Smooth muscle cell (in vitro differentiated cells): Measurements from ENCODE around the gene LILRA2. TPM values are rescaled to one million over a fixed set of nuclear protein-coding genes. Genes with fewer than 3 reads are reported as not detected.
"Not testable (repeated sequence)": the region's sequence is repeated elsewhere in the genome, so short reads cannot be mapped to it uniquely, and the experiment has no call there.

Experiments used
- DNase-seq: peaks from one replicate; lab custom pipeline; 2025; ENCODE audit not compliant: unreplicated experiment; lab: John Stamatoyannopoulos, UW
- H2AFZ ChIP-seq: fragments of 200-600 bp; sonication (generic); 2 replicates; pipeline ENCODE4 v1.6.0; 2016; ENCODE audit warnings: antibody characterized with exemption, low read depth, mild to moderate bottlenecking
- H3F3A ChIP-seq: fragments of 200-600 bp; sonication (generic); 2 replicates; pipeline ENCODE4 v1.6.0; 2017; ENCODE audit warnings: antibody characterized with exemption, low read depth
- H3K27ac ChIP-seq: fragments of 200-600 bp; sonication (generic); 2 replicates; pipeline ENCODE4 v1.5.1; 2016; ENCODE audit warnings: low read depth, mild to moderate bottlenecking
- H3K27me3 ChIP-seq: fragments of 200-600 bp; sonication (generic); 2 replicates; pipeline ENCODE4 v1.6.1; 2016; ENCODE audit warnings: low read depth, mild to moderate bottlenecking
- H3K36me3 ChIP-seq: fragments of 200-600 bp; sonication (generic); 2 replicates; pipeline ENCODE4 v1.5.1; 2016; ENCODE audit warnings: low read depth
- H3K4me1 ChIP-seq: fragments of 200-600 bp; sonication (generic); 2 replicates; pipeline ENCODE4 v1.5.1; 2016; ENCODE audit warnings: low read depth
- H3K4me2 ChIP-seq: fragments of 200-600 bp; sonication (generic); 2 replicates; pipeline ENCODE4 v1.6.0; 2016; ENCODE audit warnings: mild to moderate bottlenecking
- H3K4me3 ChIP-seq: fragments of 200-600 bp; sonication (generic); 2 replicates; pipeline ENCODE4 v1.5.1; 2016; ENCODE audit warnings: mild to moderate bottlenecking
- H3K79me2 ChIP-seq: fragments of 200-600 bp; sonication (generic); 2 replicates; pipeline ENCODE4 v1.6.0; 2016; ENCODE audit warnings: low read depth, mild to moderate bottlenecking
- H3K9ac ChIP-seq: fragments of 200-600 bp; sonication (generic); 2 replicates; pipeline ENCODE4 v1.6.0; 2016; ENCODE audit warnings: low read depth
- H3K9me3 ChIP-seq: fragments of 200-600 bp; sonication (generic); replicated peaks from 2 replicates; pipeline ENCODE4 v1.5.1; 2016; ENCODE audit warnings: low read depth
- H4K20me1 ChIP-seq: fragments of 200-600 bp; sonication (generic); 2 replicates; pipeline ENCODE4 v1.6.0; 2016; ENCODE audit warnings: low read depth
- CTCF ChIP-seq: fragments of 200-600 bp; sonication (generic); IDR thresholded peaks from 2 replicates; pipeline ENCODE4 v1.5.1; 2017; ENCODE audit warnings: borderline replicate concordance, mild to moderate bottlenecking, antibody characterized with exemption; ENCODE audit not compliant: insufficient read depth, poor library complexity, severe bottlenecking
- WGBS: methylation state at CpG from one replicate; pipeline ENCODE4 v1.1.7; 2016; ENCODE audit warnings: low lambda C conversion rate; 5-methylcytosine and 5-hydroxymethylcytosine counted together
- polyA plus RNA-seq: library from polyadenylated mRNA; unstranded; fragments of >200 nt; fragmentation: Nextera tagmentation; extraction: Ambion mirVana; gene quantifications from 2 replicates; pipeline ENCODE4 v1.2.1, GENCODE V29; 2016
- small RNA-seq: library from RNA; depleted of rRNA; stranded (forward); fragments of <200 nt; gene quantifications from one replicate; pipeline ENCODE3, GENCODE V24; 2014
- total RNA-seq: library from RNA; depleted of rRNA; stranded (reverse); fragments of >200 nt; gene quantifications from 2 replicates; pipeline ENCODE4 v1.2.3, GENCODE V29; 2014

The LILRA2 gene
- total and polyA plus RNA-seq, 2 experiments from 2014 or later, result not detected

GRCh38 chr19:54633401-54633800, 59.8 kb downstream of the LILRA2 start:
- Histone ChIP-seq H3K9me3 (peaks cover 3% of the 10 kb centered on the region), H3K9ac (no peak overlapping the region), H3K27ac (no peak overlapping the region), H3K4me3 (no peak overlapping the region), H3K4me1 (no peaks in the 10 kb centered on the region), H3K79me2 (no peaks in the 10 kb centered on the region), H2AFZ (no peak overlapping the region), H4K20me1 (no peaks in the 10 kb centered on the region), H3K27me3 (no peaks in the 10 kb centered on the region), H3F3A (no peaks in the 10 kb centered on the region), H3K4me2 (no peak overlapping the region), H3K36me3 (no peaks in the 10 kb centered on the region)
- DNase-seq, result no peak
- no peak for TF ChIP-seq CTCF
- 73% methylated on average over 7 of the region's 7 CpGs for WGBS

GRCh38 chr19:54636081-54636480, 62.5 kb downstream of the LILRA2 start:
- H3K27me3 ChIP-seq, H3K27ac ChIP-seq, H3K36me3 ChIP-seq, H3K4me2 ChIP-seq, H3F3A ChIP-seq, H3K4me1 ChIP-seq, H4K20me1 ChIP-seq, H3K9me3 ChIP-seq, H3K4me3 ChIP-seq, DNase-seq, H2AFZ ChIP-seq, H3K9ac ChIP-seq, H3K79me2 ChIP-seq: not testable (repeated sequence)
- WGBS, result 70% methylated on average over 12 of the region's 12 CpGs

- Histone ChIP-seq H3K9ac (no peak overlapping the region), H3K27me3 (no peaks in the 10 kb centered on the region), H2AFZ (no peak overlapping the region), H3K36me3 (no peaks in the 10 kb centered on the region), H3F3A (no peaks in the 10 kb centered on the region), H3K9me3 (peaks cover 9% of the 10 kb centered on the region), H3K79me2 (no peaks in the 10 kb centered on the region), H4K20me1 (no peaks in the 10 kb centered on the region), H3K27ac (no peak overlapping the region), H3K4me1 (no peaks in the 10 kb centered on the region), H3K4me2 (no peak overlapping the region), H3K4me3 (no peak overlapping the region)
- WGBS, result 85% methylated on average over 18 of the region's 18 CpGs
- no peak for TF ChIP-seq CTCF
- DNase-seq, result no peak
Observed at GRCh38 chr19:54638683-54639082, 65.1 kb downstream of the LILRA2 start.

Small RNA genes within 50 kb of the gene (small RNA-seq; reads per million reads assigned to genes)
- gene AC245036.2, result not detected

Other genes starting within 250 kb of the LILRA2 start
- gene LILRA4, start 234.6 kb upstream of the LILRA2 start, total RNA-seq, result not detected in 2 replicates
- not detected in 2 replicates for gene LILRA4, start 234.6 kb upstream of the LILRA2 start, polyA plus RNA-seq
- not detected in 2 replicates for gene LAIR1, start 208.9 kb upstream of the LILRA2 start, total RNA-seq
- gene LAIR1, start 208.9 kb upstream of the LILRA2 start, polyA plus RNA-seq, result not detected in 2 replicates
- 0.40 and 2.6 TPM in 2 replicates for gene TTYH1, start 158.3 kb upstream of the LILRA2 start, total RNA-seq
- gene TTYH1, start 158.3 kb upstream of the LILRA2 start, polyA plus RNA-seq, result 0.65 and 2.1 TPM in 2 replicates
- gene LENG8, start 124.6 kb upstream of the LILRA2 start, total RNA-seq, result 32.9 and 39.2 TPM in 2 replicates
- gene LENG8, start 124.6 kb upstream of the LILRA2 start, polyA plus RNA-seq, result 27.6 and 60.1 TPM in 2 replicates
- gene LENG9, start 110.0 kb upstream of the LILRA2 start, total RNA-seq, result 1.7 and 4.1 TPM in 2 replicates
- 0.57 and 1.3 TPM in 2 replicates for gene LENG9, start 110.0 kb upstream of the LILRA2 start, polyA plus RNA-seq
- gene CDC42EP5, start 100.5 kb upstream of the LILRA2 start, total RNA-seq, result 33.6 and 74.0 TPM in 2 replicates
- 94.1 and 99.8 TPM in 2 replicates for gene CDC42EP5, start 100.5 kb upstream of the LILRA2 start, polyA plus RNA-seq
- not detected in 2 replicates for gene LAIR2, start 71.0 kb upstream of the LILRA2 start, total RNA-seq
- gene LAIR2, start 71.0 kb upstream of the LILRA2 start, polyA plus RNA-seq, result not detected in 2 replicates
- gene LILRA1, start 19.8 kb downstream of the LILRA2 start, total RNA-seq, result not detected in 2 replicates
- not detected in 2 replicates for gene LILRA1, start 19.8 kb downstream of the LILRA2 start, polyA plus RNA-seq
- gene LILRB1, start 56.7 kb downstream of the LILRA2 start, total RNA-seq, result not detected in 2 replicates
- gene LILRB1, start 56.7 kb downstream of the LILRA2 start, polyA plus RNA-seq, result not detected in 2 replicates
- gene LILRB4, start 89.2 kb downstream of the LILRA2 start, total RNA-seq, result not detected in 2 replicates
- gene LILRB4, start 89.2 kb downstream of the LILRA2 start, polyA plus RNA-seq, result not detected in 2 replicates
- not detected in 2 replicates for gene KIR3DL3, start 150.7 kb downstream of the LILRA2 start, total RNA-seq
- gene KIR3DL3, start 150.7 kb downstream of the LILRA2 start, polyA plus RNA-seq, result not detected in 2 replicates
- gene KIR2DL3, start 164.7 kb downstream of the LILRA2 start, total RNA-seq, result not detected in 2 replicates
- not detected in 2 replicates for gene KIR2DL3, start 164.7 kb downstream of the LILRA2 start, polyA plus RNA-seq
- not detected in 2 replicates for gene KIR2DL1, start 196.0 kb downstream of the LILRA2 start, total RNA-seq
- gene KIR2DL1, start 196.0 kb downstream of the LILRA2 start, polyA plus RNA-seq, result not detected in 2 replicates
- gene KIR2DL4, start 229.8 kb downstream of the LILRA2 start, total RNA-seq, result not detected in 2 replicates
- not detected in 2 replicates for gene KIR2DL4, start 229.8 kb downstream of the LILRA2 start, polyA plus RNA-seq
- not detected in 2 replicates for gene KIR3DL1, start 242.7 kb downstream of the LILRA2 start, total RNA-seq
- not detected in 2 replicates for gene KIR3DL1, start 242.7 kb downstream of the LILRA2 start, polyA plus RNA-seq